Measurements from ENCODE around the gene LRRK1. TPM values are rescaled to one million over a fixed set of nuclear protein-coding genes. Genes with fewer than 3 reads are reported as not detected.

The LRRK1 gene
- total and polyA plus RNA-seq, 2 experiments from 2014 or later: 6.2 to 6.4 TPM

- DNase-seq: no peak
- Histone ChIP-seq H2AFZ (no peak overlapping the region), H3K9me2 (ENCODE audit: insufficient read depth) (no peaks in the 10 kb centered on the region), H3F3A (ENCODE audit: insufficient read depth) (no peaks in the 10 kb centered on the region), H3K79me2 (ENCODE audit: insufficient read depth) (no peaks in the 10 kb centered on the region), H3K4me3 (no peak overlapping the region), H3K27ac (0 out of 2 replicates have a peak overlapping the region, but pooled peaks have one; percentile 37), H3K4me2 (ENCODE audit: unreplicated experiment) (no peak overlapping the region), H3K27me3 (replicated peaks; ENCODE audit: insufficient read depth) (no peaks in the 10 kb centered on the region), H3K4me1 (ENCODE audit: insufficient read depth) (peaks cover 7% of the 10 kb centered on the region; the same call in 1 of the 2 replicates), H3K9me3 (ENCODE audit: low read depth) (no peaks in the 10 kb centered on the region), H3K36me3 (ENCODE audit: low read depth) (no peaks in the 10 kb centered on the region), H3K9ac (no peak overlapping the region), H4K20me1 (ENCODE audit: insufficient read depth) (no peaks in the 10 kb centered on the region)
- TF ChIP-seq EZH2 (IDR thresholded peaks at IDR 0.05; ENCODE audit: insufficient read depth, poor library complexity, severe bottlenecking) (no peak), EZH2phosphoT487 (IDR thresholded peaks at IDR 0.05; ENCODE audit: insufficient read depth, low read depth) (no peak)
- 43 to 45% methylated on average over 6 of the region's 6 CpGs for WGBS, 2 experiments (ENCODE audit: low coverage in 1 of 2, low lambda C conversion rate in 2 of 2, missing lambda C conversion rate in 2 of 2)
- in situ Hi-C loops (cut with MboI): no loop called here
Measured at GRCh38 chr15:100986158-100986896, 67.2 kb downstream of the LRRK1 start.

- no peaks in the 10 kb centered on the region for H4K20me1 ChIP-seq (ENCODE audit: insufficient read depth)
- H3K9me3 ChIP-seq (ENCODE audit: low read depth): no peaks in the 10 kb centered on the region
- in situ Hi-C loops (cut with MboI): no loop called here
- H3K9ac ChIP-seq: no peak overlapping the region
- peak; percentile 67 for DNase-seq
- no peaks in the 10 kb centered on the region for H3K79me2 ChIP-seq (ENCODE audit: insufficient read depth)
- H3K4me3 ChIP-seq: no peak overlapping the region
- H3K4me2 ChIP-seq (ENCODE audit: unreplicated experiment): no peak overlapping the region
- TF ChIP-seq EZH2 (IDR thresholded peaks at IDR 0.05; ENCODE audit: insufficient read depth, poor library complexity, severe bottlenecking): no peak
- H2AFZ ChIP-seq: no peak overlapping the region
- H3K36me3 ChIP-seq (ENCODE audit: low read depth): no peaks in the 10 kb centered on the region
- no peaks in the 10 kb centered on the region for H3K27me3 ChIP-seq (replicated peaks; ENCODE audit: insufficient read depth)
- 45 to 52% methylated on average over 4 of the region's 4 CpGs for WGBS, 2 experiments (ENCODE audit: low coverage in 1 of 2, low lambda C conversion rate in 2 of 2, missing lambda C conversion rate in 2 of 2)
- H3F3A ChIP-seq (ENCODE audit: insufficient read depth): no peaks in the 10 kb centered on the region
- H3K9me2 ChIP-seq (ENCODE audit: insufficient read depth): no peaks in the 10 kb centered on the region
- H3K4me1 ChIP-seq (ENCODE audit: insufficient read depth): peaks cover 7% of the 10 kb centered on the region; the same call in 1 of the 2 replicates
- H3K27ac ChIP-seq: 0 out of 2 replicates have a peak overlapping the region, but pooled peaks have one; percentile 37
Measured at GRCh38 chr15:100987143-100987542, 68.0 kb downstream of the LRRK1 start.

- H3F3A ChIP-seq (ENCODE audit: insufficient read depth): no peaks in the 10 kb centered on the region
Measured at GRCh38 chr15:100988297-100988696, 69.1 kb downstream of the LRRK1 start.

GRCh38 chr15:100988857-100989256 is 69.7 kb downstream of the LRRK1 start:
- Histone ChIP-seq H3K9me2 (ENCODE audit: insufficient read depth) (no peaks in the 10 kb centered on the region), H3F3A (ENCODE audit: insufficient read depth) (no peaks in the 10 kb centered on the region), H3K9me3 (ENCODE audit: low read depth) (no peaks in the 10 kb centered on the region), H3K36me3 (ENCODE audit: low read depth) (no peaks in the 10 kb centered on the region), H4K20me1 (ENCODE audit: insufficient read depth) (no peaks in the 10 kb centered on the region), H3K27me3 (replicated peaks; ENCODE audit: insufficient read depth) (no peaks in the 10 kb centered on the region), H3K9ac (no peak overlapping the region), H3K79me2 (ENCODE audit: insufficient read depth) (no peaks in the 10 kb centered on the region), H3K4me1 (ENCODE audit: insufficient read depth) (peaks cover 7% of the 10 kb centered on the region; the same call in 1 of the 2 replicates), H3K27ac (no peak overlapping the region), H3K4me3 (no peak overlapping the region), H2AFZ (no peak overlapping the region), H3K4me2 (ENCODE audit: unreplicated experiment) (no peak overlapping the region)
- in situ Hi-C loops (cut with MboI): no loop called here
- no peak for DNase-seq
- WGBS, 2 experiments (ENCODE audit: low coverage in 1 of 2, low lambda C conversion rate in 2 of 2, missing lambda C conversion rate in 2 of 2): 97 to 100% methylated on average over 3 of the region's 3 CpGs
- TF ChIP-seq EZH2phosphoT487 (IDR thresholded peaks at IDR 0.05; ENCODE audit: insufficient read depth, low read depth) (no peak), EZH2 (IDR thresholded peaks at IDR 0.05; ENCODE audit: insufficient read depth, poor library complexity, severe bottlenecking) (no peak)

More at GRCh38 chr15:100988297-100988696, 69.1 kb downstream of the LRRK1 start:
- no peak overlapping the region for H3K4me3 ChIP-seq
- no peak for DNase-seq
- WGBS, 2 experiments (ENCODE audit: low coverage in 1 of 2, low lambda C conversion rate in 2 of 2, missing lambda C conversion rate in 2 of 2): 96 to 97% methylated on average over 5 of the region's 5 CpGs
- H3K36me3 ChIP-seq (ENCODE audit: low read depth): no peaks in the 10 kb centered on the region
- no peak overlapping the region for H2AFZ ChIP-seq
- TF ChIP-seq EZH2phosphoT487 (IDR thresholded peaks at IDR 0.05; ENCODE audit: insufficient read depth, low read depth): no peak
- TF ChIP-seq EZH2 (IDR thresholded peaks at IDR 0.05; ENCODE audit: insufficient read depth, poor library complexity, severe bottlenecking): no peak
- H3K9me3 ChIP-seq (ENCODE audit: low read depth): no peaks in the 10 kb centered on the region
- in situ Hi-C loops (cut with MboI): no loop called here
- H3K79me2 ChIP-seq (ENCODE audit: insufficient read depth): no peaks in the 10 kb centered on the region
- no peak overlapping the region for H3K27ac ChIP-seq
- no peaks in the 10 kb centered on the region for H4K20me1 ChIP-seq (ENCODE audit: insufficient read depth)
- H3K27me3 ChIP-seq (replicated peaks; ENCODE audit: insufficient read depth): no peaks in the 10 kb centered on the region
- H3K9me2 ChIP-seq (ENCODE audit: insufficient read depth): no peaks in the 10 kb centered on the region
- no peak overlapping the region for H3K9ac ChIP-seq
- H3K4me2 ChIP-seq (ENCODE audit: unreplicated experiment): no peak overlapping the region
- peaks cover 7% of the 10 kb centered on the region; the same call in 1 of the 2 replicates for H3K4me1 ChIP-seq (ENCODE audit: insufficient read depth)
